GM12878 (cell line): ENCODE data around the gene ZNF709. TPM values are rescaled to one million over a fixed set of nuclear protein-coding genes. Genes with fewer than 3 reads are reported as not detected.
"Not testable (repeated sequence)": the region's sequence is repeated elsewhere in the genome, so short reads cannot be mapped to it uniquely, and the experiment has no call there.

Experiments used
- ATAC-seq: fragments of 200-7000 bp; cut with Tn5 transposase; 3 replicates; pipeline ENCODE4 v1.9.1; 2020; ENCODE audit warnings: mild to moderate bottlenecking, moderate library complexity
- BruUV-seq: library from RNA; stranded (reverse); fragments of 400-500 nt; replicated peaks from 2 replicates; lab custom pipeline; 2021; lab: Mats Ljungman, UMichigan
- CTCF ChIA-PET: fragments of 300-600 bp; sonication (Branson Sonifier 250); formaldehyde crosslinking; extraction: SDS; loops from one replicate; lab custom pipeline; 2021; ENCODE audit warnings: inconsistent platforms; lab: Yijun Ruan, JAX
- POLR2A ChIA-PET: fragments of 350-600 bp; formaldehyde crosslinking; extraction: SDS; loops from one replicate; lab custom pipeline; 2021; ENCODE audit warnings: inconsistent platforms; lab: Charles Lee
- RAD21 ChIA-PET: fragments of 300-600 bp; sonication (Branson Sonifier 250); formaldehyde crosslinking; loops from one replicate; lab custom pipeline; 2023; ENCODE audit warnings: antibody characterized with exemption; ENCODE audit not compliant: unreplicated experiment; lab: Charles Lee
- SMC1A ChIA-PET: fragments of 300-600 bp; sonication (Branson Sonifier 250); formaldehyde crosslinking; loops from one replicate; lab custom pipeline; 2023; ENCODE audit not compliant: unreplicated experiment, uncharacterized antibody; lab: Charles Lee
- DNase-seq: peaks from one replicate; pipeline ENCODE4 v3.0.0-alpha.2; 2011; ENCODE audit warnings: low read depth, low spot score
- FAIRE-seq: peaks from 3 replicates; lab custom pipeline; 2011; peaks lifted over from hg19 to GRCh38; lab: Jason Lieb, UNC
- H2AFZ ChIP-seq: 2 replicates; pipeline ENCODE4 v1.6.0; 2011; ENCODE audit warnings: low read depth, low read length, control low read depth; ENCODE audit not compliant: control insufficient read depth
- H3K27ac ChIP-seq: 2 replicates; pipeline ENCODE4 v1.5.1; 2011; ENCODE audit warnings: control low read depth; ENCODE audit not compliant: control insufficient read depth, insufficient read depth
- H3K27me3 ChIP-seq, 2 experiments: replicated peaks in 1 of 2; 2 replicates each; pipeline versions ENCODE4 v1.6.0 to v1.6.1; 2011; ENCODE audit warnings: low read length in 1 of 2; ENCODE audit not compliant: control insufficient read depth in 2 of 2, insufficient read depth in 2 of 2
- H3K36me3 ChIP-seq, 2 experiments: 2 replicates each; pipeline ENCODE4 v1.5.1; 2011; ENCODE audit warnings: low read length in 1 of 2; ENCODE audit not compliant: control insufficient read depth in 2 of 2, insufficient read depth in 2 of 2
- H3K4me1 ChIP-seq: 2 replicates; pipeline ENCODE4 v1.6.1; 2011; ENCODE audit warnings: mild to moderate bottlenecking, low read length, moderate library complexity, mixed read lengths; ENCODE audit not compliant: control insufficient read depth, insufficient read depth
- H3K4me2 ChIP-seq: 2 replicates; pipeline ENCODE4 v1.6.0; 2011; ENCODE audit warnings: control low read depth; ENCODE audit not compliant: control insufficient read depth, insufficient read depth
- H3K4me3 ChIP-seq: fragments of 200-600 bp; sonication (generic); 2 replicates; pipeline ENCODE4 v1.5.1; 2016
- H3K79me2 ChIP-seq: 2 replicates; pipeline ENCODE4 v1.6.0; 2011; ENCODE audit warnings: low read length; ENCODE audit not compliant: control insufficient read depth, insufficient read depth
- H3K9ac ChIP-seq: 2 replicates; pipeline ENCODE4 v1.8.0; 2011; ENCODE audit warnings: low read length, control low read depth, mixed read lengths; ENCODE audit not compliant: control insufficient read depth, insufficient read depth
- H3K9me3 ChIP-seq: replicated peaks from 3 replicates; pipeline ENCODE4 v1.5.1; 2011; ENCODE audit warnings: mild to moderate bottlenecking, low read length; ENCODE audit not compliant: control insufficient read depth, insufficient read depth
- H4K20me1 ChIP-seq: 2 replicates; pipeline ENCODE4 v1.6.0; 2011; ENCODE audit not compliant: control insufficient read depth, insufficient read depth
- BHLHE40 ChIP-seq, 2 experiments: fragments of 450-650 bp in 1 of 2; IDR thresholded peaks; 2 replicates each; pipeline ENCODE4 v1.6.1; 2011 to 2017; ENCODE audit warnings: low read depth in 2 of 2, borderline replicate concordance in 1 of 2, improper control_type of control experiment in 1 of 2, low read length in 1 of 2, mild to moderate bottlenecking in 1 of 2
- CBX5 ChIP-seq: sonication (generic); IDR thresholded peaks from 2 replicates; pipeline ENCODE4 v1.6.1; 2016; ENCODE audit warnings: low read depth, moderate library complexity, mild to moderate bottlenecking, inconsistent platforms
- RUNX3 ChIP-seq: IDR thresholded peaks from 2 replicates; pipeline ENCODE4 v1.6.1; 2012; ENCODE audit warnings: low read length, inconsistent platforms
- WGBS: methylation state at CpG from one replicate; pipeline ENCODE4 v1.1.6; 2016; ENCODE audit warnings: low lambda C conversion rate; ENCODE audit not compliant: insufficient replicate concordance, insufficient coverage; ENCODE audit errors: missing lambda C conversion rate; 5-methylcytosine and 5-hydroxymethylcytosine counted together
- in situ Hi-C: fragments of 300-500 bp; cut with MboI; formaldehyde crosslinking; loops from 9 replicates; pipeline ENCODE4 v1.14.3; 2018; ENCODE audit warnings: mixed read lengths
- intact Hi-C: fragments of 100-400 bp; cut with micrococcal nuclease; formaldehyde crosslinking; loops from one replicate; pipeline ENCODE4 v1.14.2; 2022; ENCODE audit not compliant: unreplicated experiment
- polyA plus RNA-seq, 11 experiments: library from polyadenylated mRNA; depleted of rRNA in 4 of 11; unstranded in 6 of 11; stranded (reverse) in 5 of 11; fragments of >200 nt; fragmentation: Nextera tagmentation in 4 of 11; fragmentation: Illumina TruSeq in 1 of 11; extraction: Ambion mirVana in 4 of 11; extraction: Trizol in 1 of 11; gene quantifications; 1 replicate in 1 of 11; 2 replicates in 10 of 11; pipeline versions ENCODE4 v1.2.1 to v1.2.3, GENCODE V29; 2011 to 2016; ENCODE audit warnings: inconsistent platforms in 2 of 11, missing spikeins in 2 of 11, low read depth in 1 of 11
- total RNA-seq, 4 experiments: library from RNA; depleted of rRNA in 3 of 4; stranded (reverse); fragments of >200 nt in 3 of 4; fragmentation: Illumina TruSeq in 1 of 4; extraction: Trizol in 1 of 4; gene quantifications; 2 replicates each; pipeline versions ENCODE4 v1.2.1 to v1.2.3, GENCODE V29; 2013 to 2021

The ZNF709 gene
- total and polyA plus RNA-seq, 10 of the 15 experiments (the other 5 are each of a cell fraction or from before 2014, with no cell fraction given), result 0.27 to 2.5 (median 1.5) TPM

DNA sequence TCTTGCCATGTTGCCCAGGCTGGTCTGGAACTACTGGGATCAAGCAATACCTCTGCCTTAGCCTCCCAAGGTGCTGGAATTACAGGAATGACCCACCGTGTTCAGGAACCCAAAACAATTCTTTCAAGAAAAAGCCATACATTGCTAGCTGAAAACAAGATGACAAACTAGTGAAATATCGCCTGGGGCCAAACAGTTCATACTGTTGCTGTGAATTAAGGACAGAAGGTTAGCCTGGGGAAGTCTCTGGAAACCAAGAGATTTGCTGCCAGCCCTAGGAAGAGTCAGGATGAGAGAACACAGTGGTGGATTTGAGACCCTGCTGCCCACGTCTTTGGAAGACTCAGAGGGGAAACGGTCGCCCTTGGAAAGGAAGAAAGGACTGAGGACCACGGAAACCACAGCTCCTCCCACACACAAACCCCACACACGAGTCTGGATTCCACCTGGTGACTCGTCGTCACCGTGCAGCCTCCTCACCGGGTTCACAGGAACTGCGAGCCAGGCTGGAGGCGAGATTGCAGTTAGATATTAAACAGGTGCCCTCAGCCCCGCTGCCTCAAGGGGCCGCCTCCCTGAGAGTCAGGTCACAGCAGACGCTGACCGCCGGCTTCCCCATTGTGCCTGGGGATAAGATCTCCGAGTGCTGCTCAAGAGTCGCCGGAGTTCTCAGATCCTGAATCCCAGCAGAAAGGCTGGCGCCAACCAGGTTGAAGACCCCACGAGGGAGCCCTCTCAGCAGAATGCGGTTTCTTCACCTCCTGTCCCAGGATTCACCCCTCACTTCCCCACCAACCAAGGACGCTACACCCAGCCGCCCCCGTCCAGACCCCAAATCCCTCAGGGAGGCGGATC is 44.7 kb downstream of the ZNF709 start:
- TSS peak; percentile 48 for BruUV-seq
- peak; percentile 24 for DNase-seq
- in situ Hi-C loops, H3K36me3 ChIP-seq, H3K79me2 ChIP-seq: not testable (repeated sequence)
- peak overlapping the region; percentile 56 for H3K27ac ChIP-seq
- SMC1A ChIA-PET, result interaction anchor here (0.7 to 1.1 kb wide), 2 partner anchors 38 to 55 kb away, joined by 3 to 6 read pairs; no protein-coding TSS in a partner anchor
- under 1% methylated on average over 22 of the region's 28 CpGs for WGBS
- POLR2A ChIA-PET, result interaction anchor here (1.1 kb wide), 1 partner anchor 107 kb away, joined by 4 read pairs; the partner anchor contains the start of gene ZNF563
- RAD21 ChIA-PET, result interaction anchor here (0.6 to 1.2 kb wide), 4 partner anchors 39 to 356 kb away, joined by 3 to 6 read pairs (median 3); partner anchors contain the start of genes ZNF442 and ZNF799
- peak; percentile 65 for FAIRE-seq
- peak; percentile 75 for ATAC-seq
- intact Hi-C loops, result loop anchor here (2.0 kb wide), 2 partner anchors 39 to 111 kb away; partner anchors contain the start of genes ZNF564 and ZNF799
- peak in 1 of 2 experiments; percentile 44; a peak in 1 of 4 replicates for TF ChIP-seq BHLHE40 (IDR thresholded peaks at IDR 0.05; ENCODE audit: borderline replicate concordance in 1 of 2, low read depth in 2 of 2, low read length in 1 of 2)
- peak; percentile 49 for TF ChIP-seq RUNX3
- TF ChIP-seq, all 136 proteins: peak for 2; not testable (repeated sequence) for 134
- H3K4me1 ChIP-seq, H4K20me1 ChIP-seq, H3K27me3 ChIP-seq, H3K9me3 ChIP-seq: not testable (repeated sequence)
- H3K4me3 ChIP-seq, result peak overlapping the region; percentile 74
- CTCF ChIA-PET, result interaction anchor here (1.0 to 1.6 kb wide), 3 partner anchors 43 to 517 kb away, joined by 3 to 4 read pairs (median 3); partner anchors contain the start of gene ZNF44
- H3K9ac ChIP-seq, result peak overlapping the region; percentile 58
- peak overlapping the region; percentile 9 for H2AFZ ChIP-seq
- H3K4me2 ChIP-seq, result peak overlapping the region; percentile 49

DNA sequence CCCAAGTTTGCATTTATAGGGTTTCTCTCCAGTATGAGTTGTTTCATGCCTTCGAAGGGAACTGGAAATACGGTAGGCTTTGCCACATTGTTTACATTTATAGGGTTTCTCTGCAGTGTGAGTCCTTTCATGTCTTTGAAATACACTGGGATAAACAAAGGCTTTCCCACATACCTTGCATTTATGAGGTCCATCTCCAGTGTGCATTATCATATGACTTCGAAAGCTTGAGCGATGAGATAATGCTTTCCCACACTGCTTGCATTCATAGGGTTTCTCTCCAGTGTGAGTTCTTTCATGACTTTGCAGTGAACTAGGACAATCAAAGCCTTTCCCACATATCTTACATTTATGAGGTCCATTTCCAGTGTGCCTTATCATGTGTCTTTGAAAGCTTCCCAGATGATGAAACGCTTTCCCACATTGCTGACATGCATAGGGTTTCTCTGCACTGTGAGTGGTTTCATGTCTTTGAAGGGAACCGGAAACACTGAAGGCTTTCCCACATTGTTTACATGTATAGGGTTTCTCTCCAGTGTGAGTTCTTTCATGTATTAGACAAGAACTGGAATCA is 53.8 kb downstream of the ZNF709 start:
- ATAC-seq, DNase-seq, H3K27me3 ChIP-seq, intact Hi-C loops, H2AFZ ChIP-seq, POLR2A ChIA-PET, H3K4me2 ChIP-seq, H3K27ac ChIP-seq, H3K9ac ChIP-seq, H3K36me3 ChIP-seq, SMC1A ChIA-PET, RAD21 ChIA-PET, H3K4me1 ChIP-seq, H4K20me1 ChIP-seq, CTCF ChIA-PET, H3K4me3 ChIP-seq, FAIRE-seq, in situ Hi-C loops, H3K79me2 ChIP-seq: not testable (repeated sequence)
- 98% methylated on average over 6 of the region's 6 CpGs for WGBS
- TF ChIP-seq CBX5, result peak; percentile 30; the same call in 1 of the 2 replicates
- BruUV-seq, result TSS peak; percentile 6
- H3K9me3 ChIP-seq, result peaks cover 12% of the 10 kb centered on the region
